ENCODE data around the gene LMNTD2.

Gene LMNTD2

DNA sequence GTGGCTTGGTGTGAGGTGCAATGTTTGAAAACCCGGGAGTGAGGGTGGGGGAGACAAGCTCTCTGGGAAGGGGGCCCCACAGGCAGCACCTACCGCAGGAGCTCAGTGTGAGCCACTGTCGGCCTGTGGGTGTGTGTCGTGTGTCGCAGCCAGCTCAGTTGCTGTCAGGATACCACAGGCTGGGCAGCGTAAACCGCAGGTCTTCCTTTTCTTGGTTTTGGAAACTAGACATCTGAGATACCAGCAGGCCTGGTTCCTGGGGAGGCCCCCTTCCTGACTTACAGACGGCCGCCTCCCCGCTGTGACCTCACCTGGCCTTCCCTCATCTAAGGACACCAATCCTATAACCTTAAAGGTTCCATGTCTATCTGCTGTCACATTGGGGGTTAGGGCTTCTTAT, 35.8 kb upstream of the LMNTD2 start:
- no peak for DNase-seq (ENCODE audit: extremely low spot score)
- POLR2A ChIA-PET, result no interaction called here
- no peak for TF ChIP-seq L3MBTL2 (conservative IDR thresholded peaks at IDR 0.05)
- no peak for TF ChIP-seq SUZ12 (IDR thresholded peaks at IDR 0.05)
- TF ChIP-seq, protein P1, sequence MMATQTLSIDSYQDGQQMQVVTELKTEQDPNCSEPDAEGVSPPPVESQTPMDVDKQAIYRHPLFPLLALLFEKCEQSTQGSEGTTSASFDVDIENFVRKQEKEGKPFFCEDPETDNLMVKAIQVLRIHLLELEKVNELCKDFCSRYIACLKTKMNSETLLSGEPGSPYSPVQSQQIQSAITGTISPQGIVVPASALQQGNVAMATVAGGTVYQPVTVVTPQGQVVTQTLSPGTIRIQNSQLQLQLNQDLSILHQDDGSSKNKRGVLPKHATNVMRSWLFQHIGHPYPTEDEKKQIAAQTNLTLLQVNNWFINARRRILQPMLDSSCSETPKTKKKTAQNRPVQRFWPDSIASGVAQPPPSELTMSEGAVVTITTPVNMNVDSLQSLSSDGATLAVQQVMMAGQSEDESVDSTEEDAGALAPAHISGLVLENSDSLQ (IDR thresholded peaks at IDR 0.05), result no peak
- no peak for TF ChIP-seq NFRKB (IDR thresholded peaks at IDR 0.05)
- TF ChIP-seq ZNF384 (IDR thresholded peaks at IDR 0.05), result no peak
- no peak for TF ChIP-seq BHLHE40 (IDR thresholded peaks at IDR 0.05; ENCODE audit: borderline replicate concordance)
- TF ChIP-seq FOXA1 (IDR thresholded peaks at IDR 0.05), result no peak
- no peak for TF ChIP-seq FOXM1 (IDR thresholded peaks at IDR 0.05; ENCODE audit: borderline replicate concordance)
- TF ChIP-seq ELF4 (IDR thresholded peaks at IDR 0.05), result no peak
- no peak for TF ChIP-seq TARDBP (IDR thresholded peaks at IDR 0.05)
- TF ChIP-seq HDGF (IDR thresholded peaks at IDR 0.05; ENCODE audit: borderline replicate concordance), result no peak
- no peak for TF ChIP-seq CTBP1 (IDR thresholded peaks at IDR 0.05; ENCODE audit: borderline replicate concordance)
- TF ChIP-seq FOXK2 (IDR thresholded peaks at IDR 0.05), result no peak
- TF ChIP-seq LEF1 (IDR thresholded peaks at IDR 0.05; ENCODE audit: borderline replicate concordance), result no peak
- no peak for TF ChIP-seq SP1 (IDR thresholded peaks at IDR 0.05)
- TF ChIP-seq ARNT (IDR thresholded peaks at IDR 0.05), result no peak
- CTCF ChIA-PET, result no interaction called here

DNA sequence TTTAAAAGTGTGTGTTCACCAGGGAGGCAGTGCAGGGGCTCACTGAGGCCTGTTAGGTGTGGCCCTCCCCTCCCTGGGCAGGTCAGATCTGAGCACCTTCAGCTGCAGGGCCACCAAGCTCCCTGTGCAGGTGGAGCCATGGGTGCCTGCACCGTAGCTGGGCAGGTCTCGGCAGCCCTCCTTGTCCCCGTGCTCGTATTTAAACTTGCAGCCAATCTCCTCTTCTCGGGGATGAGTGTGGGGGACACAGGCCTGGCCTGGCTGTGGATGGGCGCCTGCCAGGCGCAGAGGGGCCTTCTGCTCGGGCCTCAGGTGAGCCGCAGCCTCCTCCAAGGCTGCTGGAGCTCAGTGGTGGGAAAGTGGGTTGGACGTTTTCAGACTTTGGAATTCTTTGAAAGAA, 34.9 kb upstream of the LMNTD2 start:
- CTCF ChIA-PET, result no interaction called here
- POLR2A ChIA-PET, result no interaction called here
- no peak for DNase-seq (ENCODE audit: extremely low spot score)
- no peak for TF ChIP-seq TARDBP (IDR thresholded peaks at IDR 0.05)
- no peak for TF ChIP-seq CTBP1 (IDR thresholded peaks at IDR 0.05; ENCODE audit: borderline replicate concordance)
- TF ChIP-seq FOXA1 (IDR thresholded peaks at IDR 0.05), result no peak
- TF ChIP-seq NFRKB (IDR thresholded peaks at IDR 0.05), result no peak

GRCh38 chr11:593347-593746, 32.8 kb upstream of the LMNTD2 start:
- CTCF ChIA-PET, result no interaction called here
- TF ChIP-seq ELF4 (IDR thresholded peaks at IDR 0.05) (no peak), TARDBP (IDR thresholded peaks at IDR 0.05) (no peak), ZNF384 (IDR thresholded peaks at IDR 0.05) (no peak), FOXM1 (IDR thresholded peaks at IDR 0.05; ENCODE audit: borderline replicate concordance) (no peak), FOXK2 (IDR thresholded peaks at IDR 0.05) (no peak), CTBP1 (IDR thresholded peaks at IDR 0.05; ENCODE audit: borderline replicate concordance) (no peak), ARNT (IDR thresholded peaks at IDR 0.05) (no peak), FOXA1 (IDR thresholded peaks at IDR 0.05) (no peak), LEF1 (IDR thresholded peaks at IDR 0.05; ENCODE audit: borderline replicate concordance) (no peak), BHLHE40 (IDR thresholded peaks at IDR 0.05; ENCODE audit: borderline replicate concordance) (no peak), SP1 (IDR thresholded peaks at IDR 0.05) (no peak), L3MBTL2 (conservative IDR thresholded peaks at IDR 0.05) (no peak), HDGF (IDR thresholded peaks at IDR 0.05; ENCODE audit: borderline replicate concordance) (no peak), NFRKB (IDR thresholded peaks at IDR 0.05) (no peak), SUZ12 (IDR thresholded peaks at IDR 0.05) (no peak)
- TF ChIP-seq, protein P1 (IDR thresholded peaks at IDR 0.05), result no peak
- POLR2A ChIA-PET, result no interaction called here
- DNase-seq (ENCODE audit: extremely low spot score), result no peak

DNA sequence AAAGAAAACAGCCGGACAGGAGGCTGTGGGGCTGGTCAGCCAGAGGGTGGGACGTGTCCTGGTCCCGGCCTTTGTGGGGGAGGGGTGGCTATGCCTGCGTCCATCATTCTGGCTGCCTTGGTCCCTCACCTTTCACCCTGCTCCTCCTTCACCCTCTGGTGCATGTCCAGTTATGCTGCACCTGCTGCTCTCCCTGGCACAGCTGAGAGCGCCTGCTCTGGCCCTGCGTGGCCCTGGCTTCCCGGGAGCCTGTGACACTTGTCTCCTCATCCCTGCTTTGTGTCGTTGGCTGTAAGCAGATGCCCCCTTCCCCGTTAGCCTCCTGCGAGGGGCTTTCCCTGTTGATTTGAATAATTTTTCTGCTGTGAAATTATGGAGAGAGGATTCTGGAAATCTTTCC, 32.4 kb upstream of the LMNTD2 start:
- ChIA-PET POLR2A (no interaction called here), CTCF (no interaction called here)
- DNase-seq (ENCODE audit: extremely low spot score), result no peak
- TF ChIP-seq, protein P1 (IDR thresholded peaks at IDR 0.05), result no peak
- TF ChIP-seq SUZ12 (IDR thresholded peaks at IDR 0.05), result no peak
- TF ChIP-seq BHLHE40 (IDR thresholded peaks at IDR 0.05; ENCODE audit: borderline replicate concordance), result no peak
- no peak for TF ChIP-seq L3MBTL2 (conservative IDR thresholded peaks at IDR 0.05)
- no peak for TF ChIP-seq TARDBP (IDR thresholded peaks at IDR 0.05)
- no peak for TF ChIP-seq HDGF (IDR thresholded peaks at IDR 0.05; ENCODE audit: borderline replicate concordance)
- no peak for TF ChIP-seq ZNF384 (IDR thresholded peaks at IDR 0.05)
- no peak for TF ChIP-seq ELF4 (IDR thresholded peaks at IDR 0.05)
- TF ChIP-seq LEF1 (IDR thresholded peaks at IDR 0.05; ENCODE audit: borderline replicate concordance), result no peak
- no peak for TF ChIP-seq NFRKB (IDR thresholded peaks at IDR 0.05)
- no peak for TF ChIP-seq FOXM1 (IDR thresholded peaks at IDR 0.05; ENCODE audit: borderline replicate concordance)
- no peak for TF ChIP-seq SP1 (IDR thresholded peaks at IDR 0.05)
- no peak for TF ChIP-seq FOXA1 (IDR thresholded peaks at IDR 0.05)

GRCh38 chr11:592501-592900, 32.0 kb upstream of the LMNTD2 start:
- ChIA-PET POLR2A (no interaction called here), CTCF (no interaction called here)
- TF ChIP-seq CTBP1 (IDR thresholded peaks at IDR 0.05; ENCODE audit: borderline replicate concordance) (no peak), FOXA1 (IDR thresholded peaks at IDR 0.05) (no peak), FOXM1 (IDR thresholded peaks at IDR 0.05; ENCODE audit: borderline replicate concordance) (no peak), L3MBTL2 (conservative IDR thresholded peaks at IDR 0.05) (no peak), ARNT (IDR thresholded peaks at IDR 0.05) (no peak), LEF1 (IDR thresholded peaks at IDR 0.05; ENCODE audit: borderline replicate concordance) (no peak), SUZ12 (IDR thresholded peaks at IDR 0.05) (no peak), BHLHE40 (IDR thresholded peaks at IDR 0.05; ENCODE audit: borderline replicate concordance) (no peak)
- no peak for DNase-seq (ENCODE audit: extremely low spot score)

- ChIA-PET POLR2A (interaction anchor here (0.9 to 1.0 kb wide), 2 partner anchors 8 to 15 kb away, joined by 3 read pairs; partner anchors contain the start of gene PHRF1), CTCF (no interaction called here)
- TF ChIP-seq SUZ12 (IDR thresholded peaks at IDR 0.05) (no peak), L3MBTL2 (conservative IDR thresholded peaks at IDR 0.05) (no peak), LEF1 (IDR thresholded peaks at IDR 0.05; ENCODE audit: borderline replicate concordance) (no peak), NFRKB (IDR thresholded peaks at IDR 0.05) (no peak), FOXM1 (IDR thresholded peaks at IDR 0.05; ENCODE audit: borderline replicate concordance) (no peak), HDGF (IDR thresholded peaks at IDR 0.05; ENCODE audit: borderline replicate concordance) (no peak), ELF4 (IDR thresholded peaks at IDR 0.05) (no peak), FOXK2 (IDR thresholded peaks at IDR 0.05) (no peak), TARDBP (IDR thresholded peaks at IDR 0.05) (no peak), ZNF384 (IDR thresholded peaks at IDR 0.05) (no peak), ARNT (IDR thresholded peaks at IDR 0.05) (no peak), CTBP1 (IDR thresholded peaks at IDR 0.05; ENCODE audit: borderline replicate concordance) (no peak), FOXA1 (IDR thresholded peaks at IDR 0.05) (no peak), SP1 (IDR thresholded peaks at IDR 0.05) (no peak)
- TF ChIP-seq, protein P1 (IDR thresholded peaks at IDR 0.05), result no peak
- DNase-seq (ENCODE audit: extremely low spot score), result no peak
Observed at GRCh38 chr11:590997-591396, 30.5 kb upstream of the LMNTD2 start.
